Measurements from ENCODE around the gene RAB27B.

The RAB27B gene

DNA sequence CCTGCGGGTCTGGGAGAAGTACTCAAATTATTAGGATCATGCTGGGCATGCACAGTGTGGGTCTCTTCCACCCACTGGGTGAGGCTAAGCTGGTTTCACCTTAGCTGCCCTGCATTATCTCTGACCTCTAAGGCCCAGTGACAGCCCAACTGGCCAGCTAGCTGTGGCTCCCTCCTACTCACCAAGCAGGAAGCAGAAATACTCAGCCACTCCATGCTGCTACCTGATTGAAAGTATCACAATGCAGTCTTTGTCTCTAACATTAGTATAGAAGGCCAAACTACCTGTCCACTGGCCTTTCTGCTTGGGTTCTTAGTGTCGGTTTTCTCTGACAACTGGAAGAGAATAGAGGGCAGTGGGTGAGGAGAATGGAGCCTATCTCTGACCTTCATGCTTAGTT, 47.3 kb upstream of the RAB27B start:
- H3K27ac ChIP-seq (ENCODE audit: extremely low read depth, low read depth, low read length), result no peak overlapping the region
- POLR2A ChIA-PET, result no interaction called here

DNA sequence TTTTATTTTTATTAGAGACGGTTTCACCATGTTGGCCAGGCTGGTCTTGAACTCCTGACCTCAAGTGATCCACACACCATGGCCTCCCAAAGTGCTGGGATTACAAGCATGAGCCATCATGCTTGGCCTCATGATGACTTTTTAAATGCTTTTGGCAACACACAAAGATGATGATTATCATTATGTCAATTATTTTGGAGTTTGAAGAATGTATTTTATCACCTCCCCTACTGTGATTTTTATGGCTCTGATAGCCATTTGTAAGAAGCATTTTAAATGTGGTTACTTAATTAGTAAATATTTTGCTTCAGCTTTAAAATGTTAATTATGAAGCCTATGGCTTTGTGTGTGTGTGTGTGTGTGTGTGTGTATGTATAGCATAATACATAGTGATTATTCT, 45.1 kb upstream of the RAB27B start:
- CTCF ChIA-PET, result interaction anchor here (0.7 kb wide), 2 partner anchors 90 to 108 kb away, joined by 3 read pairs; no protein-coding TSS in a partner anchor
- POLR2A ChIA-PET, result interaction anchor here (0.5 kb wide), 1 partner anchor 1803 kb away, joined by 3 read pairs; no protein-coding TSS in a partner anchor
- Histone ChIP-seq H3K27ac (ENCODE audit: extremely low read depth, low read depth, low read length) (no peak overlapping the region), H3K4me1 (ENCODE audit: control insufficient read depth, insufficient read depth, low read length) (no peaks in the 10 kb centered on the region), H3K4me3 (ENCODE audit: low read depth, low read length) (no peak overlapping the region), H3K9me3 (ENCODE audit: control insufficient read depth, insufficient read depth, low read depth, low read length) (no peaks in the 10 kb centered on the region), H3K36me3 (ENCODE audit: control insufficient read depth in 2 of 2, insufficient read depth in 1 of 2, low read length in 2 of 2) (no peaks in the 10 kb centered on the region)
- TF ChIP-seq, protein P1, sequence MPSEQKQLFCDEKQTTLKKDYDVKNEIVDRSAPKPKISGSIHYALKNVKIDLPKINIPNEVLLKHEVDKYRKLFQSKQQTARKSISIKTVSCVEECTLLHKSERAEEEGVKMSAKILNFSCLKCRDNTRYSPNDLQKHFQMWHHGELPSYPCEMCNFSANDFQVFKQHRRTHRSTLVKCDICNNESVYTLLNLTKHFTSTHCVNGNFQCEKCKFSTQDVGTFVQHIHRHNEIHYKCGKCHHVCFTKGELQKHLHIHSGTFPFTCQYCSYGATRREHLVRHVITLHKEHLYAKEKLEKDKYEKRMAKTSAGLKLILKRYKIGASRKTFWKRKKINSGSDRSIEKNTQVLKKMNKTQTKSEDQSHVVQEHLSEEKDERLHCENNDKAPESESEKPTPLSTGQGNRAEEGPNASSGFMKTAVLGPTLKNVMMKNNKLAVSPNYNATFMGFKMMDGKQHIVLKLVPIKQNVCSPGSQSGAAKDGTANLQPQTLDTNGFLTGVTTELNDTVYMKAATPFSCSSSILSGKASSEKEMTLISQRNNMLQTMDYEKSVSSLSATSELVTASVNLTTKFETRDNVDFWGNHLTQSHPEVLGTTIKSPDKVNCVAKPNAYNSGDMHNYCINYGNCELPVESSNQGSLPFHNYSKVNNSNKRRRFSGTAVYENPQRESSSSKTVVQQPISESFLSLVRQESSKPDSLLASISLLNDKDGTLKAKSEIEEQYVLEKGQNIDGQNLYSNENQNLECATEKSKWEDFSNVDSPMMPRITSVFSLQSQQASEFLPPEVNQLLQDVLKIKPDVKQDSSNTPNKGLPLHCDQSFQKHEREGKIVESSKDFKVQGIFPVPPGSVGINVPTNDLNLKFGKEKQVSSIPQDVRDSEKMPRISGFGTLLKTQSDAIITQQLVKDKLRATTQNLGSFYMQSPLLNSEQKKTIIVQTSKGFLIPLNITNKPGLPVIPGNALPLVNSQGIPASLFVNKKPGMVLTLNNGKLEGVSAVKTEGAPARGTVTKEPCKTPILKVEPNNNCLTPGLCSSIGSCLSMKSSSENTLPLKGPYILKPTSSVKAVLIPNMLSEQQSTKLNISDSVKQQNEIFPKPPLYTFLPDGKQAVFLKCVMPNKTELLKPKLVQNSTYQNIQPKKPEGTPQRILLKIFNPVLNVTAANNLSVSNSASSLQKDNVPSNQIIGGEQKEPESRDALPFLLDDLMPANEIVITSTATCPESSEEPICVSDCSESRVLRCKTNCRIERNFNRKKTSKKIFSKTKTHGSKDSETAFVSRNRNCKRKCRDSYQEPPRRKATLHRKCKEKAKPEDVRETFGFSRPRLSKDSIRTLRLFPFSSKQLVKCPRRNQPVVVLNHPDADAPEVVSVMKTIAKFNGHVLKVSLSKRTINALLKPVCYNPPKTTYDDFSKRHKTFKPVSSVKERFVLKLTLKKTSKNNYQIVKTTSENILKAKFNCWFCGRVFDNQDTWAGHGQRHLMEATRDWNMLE (tag by site-specific recombination; conservative IDR thresholded peaks at IDR 0.05; ENCODE audit: low read depth), result no peak
- TF ChIP-seq, protein P2, sequence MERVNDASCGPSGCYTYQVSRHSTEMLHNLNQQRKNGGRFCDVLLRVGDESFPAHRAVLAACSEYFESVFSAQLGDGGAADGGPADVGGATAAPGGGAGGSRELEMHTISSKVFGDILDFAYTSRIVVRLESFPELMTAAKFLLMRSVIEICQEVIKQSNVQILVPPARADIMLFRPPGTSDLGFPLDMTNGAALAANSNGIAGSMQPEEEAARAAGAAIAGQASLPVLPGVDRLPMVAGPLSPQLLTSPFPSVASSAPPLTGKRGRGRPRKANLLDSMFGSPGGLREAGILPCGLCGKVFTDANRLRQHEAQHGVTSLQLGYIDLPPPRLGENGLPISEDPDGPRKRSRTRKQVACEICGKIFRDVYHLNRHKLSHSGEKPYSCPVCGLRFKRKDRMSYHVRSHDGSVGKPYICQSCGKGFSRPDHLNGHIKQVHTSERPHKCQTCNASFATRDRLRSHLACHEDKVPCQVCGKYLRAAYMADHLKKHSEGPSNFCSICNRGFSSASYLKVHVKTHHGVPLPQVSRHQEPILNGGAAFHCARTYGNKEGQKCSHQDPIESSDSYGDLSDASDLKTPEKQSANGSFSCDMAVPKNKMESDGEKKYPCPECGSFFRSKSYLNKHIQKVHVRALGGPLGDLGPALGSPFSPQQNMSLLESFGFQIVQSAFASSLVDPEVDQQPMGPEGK (tag by site-specific recombination; IDR thresholded peaks at IDR 0.05), result no peak
- TF ChIP-seq, protein P3, sequence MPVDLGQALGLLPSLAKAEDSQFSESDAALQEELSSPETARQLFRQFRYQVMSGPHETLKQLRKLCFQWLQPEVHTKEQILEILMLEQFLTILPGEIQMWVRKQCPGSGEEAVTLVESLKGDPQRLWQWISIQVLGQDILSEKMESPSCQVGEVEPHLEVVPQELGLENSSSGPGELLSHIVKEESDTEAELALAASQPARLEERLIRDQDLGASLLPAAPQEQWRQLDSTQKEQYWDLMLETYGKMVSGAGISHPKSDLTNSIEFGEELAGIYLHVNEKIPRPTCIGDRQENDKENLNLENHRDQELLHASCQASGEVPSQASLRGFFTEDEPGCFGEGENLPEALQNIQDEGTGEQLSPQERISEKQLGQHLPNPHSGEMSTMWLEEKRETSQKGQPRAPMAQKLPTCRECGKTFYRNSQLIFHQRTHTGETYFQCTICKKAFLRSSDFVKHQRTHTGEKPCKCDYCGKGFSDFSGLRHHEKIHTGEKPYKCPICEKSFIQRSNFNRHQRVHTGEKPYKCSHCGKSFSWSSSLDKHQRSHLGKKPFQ (tag by site-specific recombination; IDR thresholded peaks at IDR 0.05), result no peak
- TF ChIP-seq ZNF521 (tag by site-specific recombination; IDR thresholded peaks at IDR 0.05) (no peak), FEZF1 (tag by site-specific recombination; IDR thresholded peaks at IDR 0.05) (peak; percentile 64), ZXDB (tag by site-specific recombination; IDR thresholded peaks at IDR 0.05) (no peak), ZSCAN23 (tag by site-specific recombination; IDR thresholded peaks at IDR 0.05) (no peak), ZNF776 (tag by site-specific recombination; IDR thresholded peaks at IDR 0.05; ENCODE audit: borderline replicate concordance) (no peak), ZNF423 (tag by site-specific recombination; IDR thresholded peaks at IDR 0.05) (no peak), BCL11B (tag by site-specific recombination; IDR thresholded peaks at IDR 0.05; ENCODE audit: low read depth) (peak; percentile 49; the same call in 1 of the 2 replicates)
- TF ChIP-seq, protein P4, sequence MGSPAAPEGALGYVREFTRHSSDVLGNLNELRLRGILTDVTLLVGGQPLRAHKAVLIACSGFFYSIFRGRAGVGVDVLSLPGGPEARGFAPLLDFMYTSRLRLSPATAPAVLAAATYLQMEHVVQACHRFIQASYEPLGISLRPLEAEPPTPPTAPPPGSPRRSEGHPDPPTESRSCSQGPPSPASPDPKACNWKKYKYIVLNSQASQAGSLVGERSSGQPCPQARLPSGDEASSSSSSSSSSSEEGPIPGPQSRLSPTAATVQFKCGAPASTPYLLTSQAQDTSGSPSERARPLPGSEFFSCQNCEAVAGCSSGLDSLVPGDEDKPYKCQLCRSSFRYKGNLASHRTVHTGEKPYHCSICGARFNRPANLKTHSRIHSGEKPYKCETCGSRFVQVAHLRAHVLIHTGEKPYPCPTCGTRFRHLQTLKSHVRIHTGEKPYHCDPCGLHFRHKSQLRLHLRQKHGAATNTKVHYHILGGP (tag by site-specific recombination; IDR thresholded peaks at IDR 0.05), result no peak
- TF ChIP-seq, protein P5, sequence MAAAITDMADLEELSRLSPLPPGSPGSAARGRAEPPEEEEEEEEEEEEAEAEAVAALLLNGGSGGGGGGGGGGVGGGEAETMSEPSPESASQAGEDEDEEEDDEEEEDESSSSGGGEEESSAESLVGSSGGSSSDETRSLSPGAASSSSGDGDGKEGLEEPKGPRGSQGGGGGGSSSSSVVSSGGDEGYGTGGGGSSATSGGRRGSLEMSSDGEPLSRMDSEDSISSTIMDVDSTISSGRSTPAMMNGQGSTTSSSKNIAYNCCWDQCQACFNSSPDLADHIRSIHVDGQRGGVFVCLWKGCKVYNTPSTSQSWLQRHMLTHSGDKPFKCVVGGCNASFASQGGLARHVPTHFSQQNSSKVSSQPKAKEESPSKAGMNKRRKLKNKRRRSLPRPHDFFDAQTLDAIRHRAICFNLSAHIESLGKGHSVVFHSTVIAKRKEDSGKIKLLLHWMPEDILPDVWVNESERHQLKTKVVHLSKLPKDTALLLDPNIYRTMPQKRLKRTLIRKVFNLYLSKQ (tag by site-specific recombination; IDR thresholded peaks at IDR 0.05; ENCODE audit: borderline replicate concordance), result no peak
- TF ChIP-seq, protein P6, sequence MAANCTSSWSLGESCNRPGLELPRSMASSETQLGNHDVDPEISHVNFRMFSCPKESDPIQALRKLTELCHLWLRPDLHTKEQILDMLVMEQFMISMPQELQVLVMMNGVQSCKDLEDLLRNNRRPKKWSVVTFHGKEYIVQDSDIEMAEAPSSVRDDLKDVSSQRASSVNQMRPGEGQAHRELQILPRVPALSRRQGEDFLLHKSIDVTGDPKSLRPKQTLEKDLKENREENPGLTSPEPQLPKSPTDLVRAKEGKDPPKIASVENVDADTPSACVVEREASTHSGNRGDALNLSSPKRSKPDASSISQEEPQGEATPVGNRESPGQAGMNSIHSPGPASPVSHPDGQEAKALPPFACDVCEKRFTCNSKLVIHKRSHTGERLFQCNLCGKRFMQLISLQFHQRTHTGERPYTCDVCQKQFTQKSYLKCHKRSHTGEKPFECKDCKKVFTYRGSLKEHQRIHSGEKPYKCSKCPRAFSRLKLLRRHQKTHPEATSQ (tag by site-specific recombination; IDR thresholded peaks at IDR 0.05), result no peak

More for the DNA sequence above, 47.3 kb upstream of the RAB27B start:
- TF ChIP-seq SP7 (tag by site-specific recombination; IDR thresholded peaks at IDR 0.05) (no peak), ZNF677 (tag by site-specific recombination; IDR thresholded peaks at IDR 0.05) (no peak), ZNF214 (tag by site-specific recombination; IDR thresholded peaks at IDR 0.05; ENCODE audit: borderline replicate concordance) (no peak), ZXDB (tag by site-specific recombination; IDR thresholded peaks at IDR 0.05) (no peak), ZNF473 (tag by site-specific recombination; IDR thresholded peaks at IDR 0.05) (no peak), ZNF548 (tag by site-specific recombination; IDR thresholded peaks at IDR 0.05) (no peak), ZNF426 (tag by site-specific recombination; IDR thresholded peaks at IDR 0.05) (no peak), ZNF664 (tag by site-specific recombination; IDR thresholded peaks at IDR 0.05) (no peak), ZNF266 (tag by site-specific recombination; IDR thresholded peaks at IDR 0.05; ENCODE audit: low read depth) (no peak), ZFP41 (tag by site-specific recombination; IDR thresholded peaks at IDR 0.05; ENCODE audit: borderline replicate concordance) (no peak), ZNF792 (tag by site-specific recombination; IDR thresholded peaks at IDR 0.05) (no peak)
- TF ChIP-seq, protein P7, sequence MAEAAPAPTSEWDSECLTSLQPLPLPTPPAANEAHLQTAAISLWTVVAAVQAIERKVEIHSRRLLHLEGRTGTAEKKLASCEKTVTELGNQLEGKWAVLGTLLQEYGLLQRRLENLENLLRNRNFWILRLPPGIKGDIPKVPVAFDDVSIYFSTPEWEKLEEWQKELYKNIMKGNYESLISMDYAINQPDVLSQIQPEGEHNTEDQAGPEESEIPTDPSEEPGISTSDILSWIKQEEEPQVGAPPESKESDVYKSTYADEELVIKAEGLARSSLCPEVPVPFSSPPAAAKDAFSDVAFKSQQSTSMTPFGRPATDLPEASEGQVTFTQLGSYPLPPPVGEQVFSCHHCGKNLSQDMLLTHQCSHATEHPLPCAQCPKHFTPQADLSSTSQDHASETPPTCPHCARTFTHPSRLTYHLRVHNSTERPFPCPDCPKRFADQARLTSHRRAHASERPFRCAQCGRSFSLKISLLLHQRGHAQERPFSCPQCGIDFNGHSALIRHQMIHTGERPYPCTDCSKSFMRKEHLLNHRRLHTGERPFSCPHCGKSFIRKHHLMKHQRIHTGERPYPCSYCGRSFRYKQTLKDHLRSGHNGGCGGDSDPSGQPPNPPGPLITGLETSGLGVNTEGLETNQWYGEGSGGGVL (tag by site-specific recombination; IDR thresholded peaks at IDR 0.05), result no peak
- Histone ChIP-seq H3K9me3 (ENCODE audit: control insufficient read depth, insufficient read depth, low read depth, low read length) (no peaks in the 10 kb centered on the region), H3K4me3 (ENCODE audit: low read depth, low read length) (no peak overlapping the region), H3K36me3 (ENCODE audit: control insufficient read depth in 2 of 2, insufficient read depth in 1 of 2, low read length in 2 of 2) (no peaks in the 10 kb centered on the region), H3K4me1 (ENCODE audit: control insufficient read depth, insufficient read depth, low read length) (peaks cover 7% of the 10 kb centered on the region; the same call in 1 of the 2 replicates)
- CTCF ChIA-PET, result no interaction called here

Data from HEK293 (cell line).